GM12878 (cell line): ENCODE results near the gene RASGEF1B. TPM values are rescaled to one million over a fixed set of nuclear protein-coding genes. Genes with fewer than 3 reads are reported as not detected.

Source experiments
- ATAC-seq: fragments of 200-7000 bp; cut with Tn5 transposase; 3 replicates; pipeline ENCODE4 v1.9.1; 2020; ENCODE audit warnings: mild to moderate bottlenecking, moderate library complexity
- BruUV-seq: library from RNA; stranded (reverse); fragments of 400-500 nt; replicated peaks from 2 replicates; lab custom pipeline; 2021; lab: Mats Ljungman, UMichigan
- CTCF ChIA-PET: fragments of 300-600 bp; sonication (Branson Sonifier 250); formaldehyde crosslinking; extraction: SDS; loops from one replicate; lab custom pipeline; 2021; ENCODE audit warnings: inconsistent platforms; lab: Yijun Ruan, JAX
- POLR2A ChIA-PET: fragments of 350-600 bp; formaldehyde crosslinking; extraction: SDS; loops from one replicate; lab custom pipeline; 2021; ENCODE audit warnings: inconsistent platforms; lab: Charles Lee
- RAD21 ChIA-PET: fragments of 300-600 bp; sonication (Branson Sonifier 250); formaldehyde crosslinking; loops from one replicate; lab custom pipeline; 2023; ENCODE audit warnings: antibody characterized with exemption; ENCODE audit not compliant: unreplicated experiment; lab: Charles Lee
- SMC1A ChIA-PET: fragments of 300-600 bp; sonication (Branson Sonifier 250); formaldehyde crosslinking; loops from one replicate; lab custom pipeline; 2023; ENCODE audit not compliant: unreplicated experiment, uncharacterized antibody; lab: Charles Lee
- DNase-seq: peaks from one replicate; pipeline ENCODE4 v3.0.0-alpha.2; 2011; ENCODE audit warnings: low read depth, low spot score
- FAIRE-seq: peaks from 3 replicates; lab custom pipeline; 2011; peaks lifted over from hg19 to GRCh38; lab: Jason Lieb, UNC
- H2AFZ ChIP-seq: 2 replicates; pipeline ENCODE4 v1.6.0; 2011; ENCODE audit warnings: low read depth, low read length, control low read depth; ENCODE audit not compliant: control insufficient read depth
- H3K27ac ChIP-seq: 2 replicates; pipeline ENCODE4 v1.5.1; 2011; ENCODE audit warnings: control low read depth; ENCODE audit not compliant: control insufficient read depth, insufficient read depth
- H3K27me3 ChIP-seq, 2 experiments: replicated peaks in 1 of 2; 2 replicates each; pipeline versions ENCODE4 v1.6.0 to v1.6.1; 2011; ENCODE audit warnings: low read length in 1 of 2; ENCODE audit not compliant: control insufficient read depth in 2 of 2, insufficient read depth in 2 of 2
- H3K36me3 ChIP-seq, 2 experiments: 2 replicates each; pipeline ENCODE4 v1.5.1; 2011; ENCODE audit warnings: low read length in 1 of 2; ENCODE audit not compliant: control insufficient read depth in 2 of 2, insufficient read depth in 2 of 2
- H3K4me1 ChIP-seq: 2 replicates; pipeline ENCODE4 v1.6.1; 2011; ENCODE audit warnings: mild to moderate bottlenecking, low read length, moderate library complexity, mixed read lengths; ENCODE audit not compliant: control insufficient read depth, insufficient read depth
- H3K4me2 ChIP-seq: 2 replicates; pipeline ENCODE4 v1.6.0; 2011; ENCODE audit warnings: control low read depth; ENCODE audit not compliant: control insufficient read depth, insufficient read depth
- H3K4me3 ChIP-seq: fragments of 200-600 bp; sonication (generic); 2 replicates; pipeline ENCODE4 v1.5.1; 2016
- H3K79me2 ChIP-seq: 2 replicates; pipeline ENCODE4 v1.6.0; 2011; ENCODE audit warnings: low read length; ENCODE audit not compliant: control insufficient read depth, insufficient read depth
- H3K9ac ChIP-seq: 2 replicates; pipeline ENCODE4 v1.8.0; 2011; ENCODE audit warnings: low read length, control low read depth, mixed read lengths; ENCODE audit not compliant: control insufficient read depth, insufficient read depth
- H3K9me3 ChIP-seq: replicated peaks from 3 replicates; pipeline ENCODE4 v1.5.1; 2011; ENCODE audit warnings: mild to moderate bottlenecking, low read length; ENCODE audit not compliant: control insufficient read depth, insufficient read depth
- H4K20me1 ChIP-seq: 2 replicates; pipeline ENCODE4 v1.6.0; 2011; ENCODE audit not compliant: control insufficient read depth, insufficient read depth
- CBX5 ChIP-seq: sonication (generic); IDR thresholded peaks from 2 replicates; pipeline ENCODE4 v1.6.1; 2016; ENCODE audit warnings: low read depth, moderate library complexity, mild to moderate bottlenecking, inconsistent platforms
- E2F8 ChIP-seq: fragments of 450-650 bp; IDR thresholded peaks from 2 replicates; pipeline ENCODE4 v1.6.1; 2018; ENCODE audit warnings: mild to moderate bottlenecking, low read depth, moderate library complexity; ENCODE audit not compliant: partially characterized antibody
- ESRRA ChIP-seq: IDR thresholded peaks from 2 replicates; pipeline ENCODE4 v1.6.1; 2012; ENCODE audit warnings: mild to moderate bottlenecking, low read length, improper control_type of control experiment
- HCFC1 ChIP-seq: fragments of 150-350 bp; IDR thresholded peaks from 2 replicates; pipeline ENCODE4 v1.6.1; 2014; ENCODE audit warnings: low read length
- IRF4 ChIP-seq: IDR thresholded peaks from 2 replicates; pipeline ENCODE4 v1.6.1; 2011; ENCODE audit warnings: low read depth, low read length
- MEF2B ChIP-seq: fragments of 450-650 bp; IDR thresholded peaks from 2 replicates; pipeline ENCODE4 v1.6.1; 2018; ENCODE audit warnings: mild to moderate bottlenecking, moderate library complexity; ENCODE audit not compliant: partially characterized antibody, poor library complexity, severe bottlenecking
- POLR2AphosphoS2 ChIP-seq: IDR thresholded peaks from 2 replicates; pipeline ENCODE4 v1.6.1; 2011; ENCODE audit warnings: low read depth, mild to moderate bottlenecking, low read length, improper control_type of control experiment, moderate library complexity
- POLR2AphosphoS5 ChIP-seq: IDR thresholded peaks from 2 replicates; pipeline ENCODE4 v1.6.1; 2011; ENCODE audit warnings: mild to moderate bottlenecking, low read length, inconsistent platforms
- WGBS: methylation state at CpG from one replicate; pipeline ENCODE4 v1.1.6; 2016; ENCODE audit warnings: low lambda C conversion rate; ENCODE audit not compliant: insufficient replicate concordance, insufficient coverage; ENCODE audit errors: missing lambda C conversion rate; 5-methylcytosine and 5-hydroxymethylcytosine counted together
- in situ Hi-C: fragments of 300-500 bp; cut with MboI; formaldehyde crosslinking; loops from 9 replicates; pipeline ENCODE4 v1.14.3; 2018; ENCODE audit warnings: mixed read lengths
- intact Hi-C: fragments of 100-400 bp; cut with micrococcal nuclease; formaldehyde crosslinking; loops from one replicate; pipeline ENCODE4 v1.14.2; 2022; ENCODE audit not compliant: unreplicated experiment
- polyA plus RNA-seq, 11 experiments: library from polyadenylated mRNA; depleted of rRNA in 4 of 11; unstranded in 6 of 11; stranded (reverse) in 5 of 11; fragments of >200 nt; fragmentation: Nextera tagmentation in 4 of 11; fragmentation: Illumina TruSeq in 1 of 11; extraction: Ambion mirVana in 4 of 11; extraction: Trizol in 1 of 11; gene quantifications; 1 replicate in 1 of 11; 2 replicates in 10 of 11; pipeline versions ENCODE4 v1.2.1 to v1.2.3, GENCODE V29; 2011 to 2016; ENCODE audit warnings: inconsistent platforms in 2 of 11, missing spikeins in 2 of 11, low read depth in 1 of 11
- total RNA-seq, 4 experiments: library from RNA; depleted of rRNA in 3 of 4; stranded (reverse); fragments of >200 nt in 3 of 4; fragmentation: Illumina TruSeq in 1 of 4; extraction: Trizol in 1 of 4; gene quantifications; 2 replicates each; pipeline versions ENCODE4 v1.2.1 to v1.2.3, GENCODE V29; 2013 to 2021
- TF ChIP-seq, protein P1 (sequence below): fragments of 150-350 bp; IDR thresholded peaks from 2 replicates; pipeline ENCODE4 v1.6.1; 2014; ENCODE audit warnings: mild to moderate bottlenecking, low read depth, low read length
- TF ChIP-seq, protein P2 (sequence below): IDR thresholded peaks from 2 replicates; pipeline ENCODE4 v1.6.1; 2011; ENCODE audit warnings: low read depth, low read length, improper control_type of control experiment, borderline replicate concordance

Gene RASGEF1B
- total and polyA plus RNA-seq, 10 of the 15 experiments (the other 5 are each of a cell fraction or from before 2014, with no cell fraction given), result 0.03 to 0.24 (median 0.10) TPM; not detected in 2

- Histone ChIP-seq H3K9me3 (no peaks in the 10 kb centered on the region), H3K27me3 (peaks cover 0 to 3% of the 10 kb centered on the region in 2 experiments; a peak in 1 of 4 replicates), H3K9ac (no peak overlapping the region), H2AFZ (no peak overlapping the region), H3K36me3 (no peaks in the 10 kb centered on the region), H4K20me1 (no peaks in the 10 kb centered on the region)
- DNase-seq (no peak), FAIRE-seq (no peak), ATAC-seq (no peak)
- SMC1A ChIA-PET, result interaction anchor here (0.9 to 1.0 kb wide), 2 partner anchors 14 to 336 kb away, joined by 3 read pairs; partner anchors contain the start of gene RASGEF1B
- no TSS peak for BruUV-seq
- CTCF ChIA-PET, result interaction anchor here (0.6 kb wide), 1 partner anchor 18 kb away, joined by 3 read pairs; no protein-coding TSS in a partner anchor
- RAD21 ChIA-PET, result no interaction called here
- POLR2A ChIA-PET, result no interaction called here
- TF ChIP-seq POLR2AphosphoS2, result no peak
- TF ChIP-seq, protein P1, sequence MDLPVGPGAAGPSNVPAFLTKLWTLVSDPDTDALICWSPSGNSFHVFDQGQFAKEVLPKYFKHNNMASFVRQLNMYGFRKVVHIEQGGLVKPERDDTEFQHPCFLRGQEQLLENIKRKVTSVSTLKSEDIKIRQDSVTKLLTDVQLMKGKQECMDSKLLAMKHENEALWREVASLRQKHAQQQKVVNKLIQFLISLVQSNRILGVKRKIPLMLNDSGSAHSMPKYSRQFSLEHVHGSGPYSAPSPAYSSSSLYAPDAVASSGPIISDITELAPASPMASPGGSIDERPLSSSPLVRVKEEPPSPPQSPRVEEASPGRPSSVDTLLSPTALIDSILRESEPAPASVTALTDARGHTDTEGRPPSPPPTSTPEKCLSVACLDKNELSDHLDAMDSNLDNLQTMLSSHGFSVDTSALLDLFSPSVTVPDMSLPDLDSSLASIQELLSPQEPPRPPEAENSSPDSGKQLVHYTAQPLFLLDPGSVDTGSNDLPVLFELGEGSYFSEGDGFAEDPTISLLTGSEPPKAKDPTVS, result no peak
- TF ChIP-seq POLR2AphosphoS5, result no peak
- TF ChIP-seq MEF2B, result no peak
- TF ChIP-seq, all 136 proteins: peak for 0
- no peaks in the 10 kb centered on the region for H3K4me1 ChIP-seq
- in situ Hi-C loops, result no loop called here
- WGBS, result 29% methylated on average over 5 of the region's 5 CpGs
- H3K27ac ChIP-seq, result no peak overlapping the region
- H3K4me2 ChIP-seq, result no peak overlapping the region
- intact Hi-C loops, result no loop called here
- no peaks in the 10 kb centered on the region for H3K79me2 ChIP-seq
- H3K4me3 ChIP-seq, result no peak overlapping the region
These were observed 13.7 kb upstream of the RASGEF1B start for GRCh38 chr4:81485310-81485980.

DNA sequence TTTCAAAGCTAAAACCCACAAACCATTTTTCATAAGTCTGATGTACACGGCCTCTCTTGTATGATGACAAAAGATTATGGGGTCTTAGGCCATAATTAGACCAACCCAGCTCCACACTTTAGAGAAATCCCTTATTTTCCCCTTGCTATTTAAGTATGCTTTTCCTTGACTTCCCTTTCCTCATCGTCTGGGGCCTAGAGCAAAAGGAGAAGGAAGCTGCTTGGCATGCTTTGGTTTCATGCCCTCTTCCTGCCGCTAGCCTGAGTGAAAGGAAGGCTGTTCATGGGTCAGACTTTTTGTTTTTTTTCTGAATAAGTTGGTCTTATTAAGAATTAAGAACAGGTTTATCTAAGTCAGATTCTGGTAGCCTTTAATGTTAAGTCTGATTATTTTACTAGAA, 10.6 kb upstream of the RASGEF1B start:
- ATAC-seq (no peak), DNase-seq (no peak), FAIRE-seq (no peak)
- BruUV-seq, result no TSS peak
- H3K27me3 ChIP-seq, result no peaks in the 10 kb centered on the region; a peak in 2 of 4 replicates
- in situ Hi-C loops, result no loop called here
- no peak overlapping the region for H2AFZ ChIP-seq
- ChIA-PET SMC1A (no interaction called here), RAD21 (no interaction called here), CTCF (no interaction called here), POLR2A (no interaction called here)
- no peaks in the 10 kb centered on the region for H3K36me3 ChIP-seq
- no peaks in the 10 kb centered on the region for H3K9me3 ChIP-seq
- no peak overlapping the region for H3K4me2 ChIP-seq
- no peak overlapping the region for H3K9ac ChIP-seq
- WGBS, result 47% methylated on average over 3 of the region's 3 CpGs
- no peak overlapping the region for H3K4me3 ChIP-seq
- intact Hi-C loops, result no loop called here
- no peaks in the 10 kb centered on the region for H3K4me1 ChIP-seq
- H3K27ac ChIP-seq, result no peak overlapping the region
- no peaks in the 10 kb centered on the region for H4K20me1 ChIP-seq
- no peaks in the 10 kb centered on the region for H3K79me2 ChIP-seq
- TF ChIP-seq HCFC1 (no peak), E2F8 (no peak), IRF4 (no peak), CBX5 (no peak), ESRRA (no peak)
- TF ChIP-seq, protein P2, sequence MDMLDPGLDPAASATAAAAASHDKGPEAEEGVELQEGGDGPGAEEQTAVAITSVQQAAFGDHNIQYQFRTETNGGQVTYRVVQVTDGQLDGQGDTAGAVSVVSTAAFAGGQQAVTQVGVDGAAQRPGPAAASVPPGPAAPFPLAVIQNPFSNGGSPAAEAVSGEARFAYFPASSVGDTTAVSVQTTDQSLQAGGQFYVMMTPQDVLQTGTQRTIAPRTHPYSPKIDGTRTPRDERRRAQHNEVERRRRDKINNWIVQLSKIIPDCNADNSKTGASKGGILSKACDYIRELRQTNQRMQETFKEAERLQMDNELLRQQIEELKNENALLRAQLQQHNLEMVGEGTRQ, result no peak
